Stimulated activated CD8-positive, alpha-beta memory T cell treated with anti-CD3 and anti-CD28 coated beads, Interleukin-15, amount 100 ng/mL, for 24 hours (primary cell): ENCODE data around the gene MAPKBP1.

Experiments
- DNase-seq: peaks from one replicate; pipeline ENCODE4 v3.0.0-alpha.2; 2020; ENCODE audit warnings: low read depth

Gene MAPKBP1

GRCh38 chr15:41809526-41810220 is 35.4 kb downstream of the MAPKBP1 start:
- no peak for DNase-seq

GRCh38 chr15:41810651-41811431 is 36.6 kb downstream of the MAPKBP1 start:
- DNase-seq, result no peak

- DNase-seq, result peak; percentile 34
Measured at GRCh38 chr15:41811432-41812195, 37.3 kb downstream of the MAPKBP1 start.

GRCh38 chr15:41812820-41813375 is 38.6 kb downstream of the MAPKBP1 start:
- DNase-seq, result no peak

GRCh38 chr15:41813426-41813825 is 39.1 kb downstream of the MAPKBP1 start:
- no peak for DNase-seq

GRCh38 chr15:41814534-41814933 is 40.2 kb downstream of the MAPKBP1 start:
- DNase-seq, result no peak

GRCh38 chr15:41816788-41817187 is 42.5 kb downstream of the MAPKBP1 start:
- DNase-seq, result no peak

GRCh38 chr15:41817327-41817726 is 43.0 kb downstream of the MAPKBP1 start:
- DNase-seq, result no peak

GRCh38 chr15:41817781-41818180 is 43.5 kb downstream of the MAPKBP1 start:
- no peak for DNase-seq

GRCh38 chr15:41819455-41820050 is 45.3 kb downstream of the MAPKBP1 start:
- no peak for DNase-seq

GRCh38 chr15:41820791-41821423 is 46.6 kb downstream of the MAPKBP1 start:
- no peak for DNase-seq

- no peak for DNase-seq
Measured at GRCh38 chr15:41821831-41822230, 47.5 kb downstream of the MAPKBP1 start.

GRCh38 chr15:41822471-41822870 is 48.2 kb downstream of the MAPKBP1 start:
- no peak for DNase-seq

GRCh38 chr15:41822957-41823356 is 48.7 kb downstream of the MAPKBP1 start:
- no peak for DNase-seq

- DNase-seq, result no peak
Measured at GRCh38 chr15:41823502-41823901, 49.2 kb downstream of the MAPKBP1 start.

- no peak for DNase-seq
Measured at GRCh38 chr15:41824062-41824745, 49.9 kb downstream of the MAPKBP1 start.

GRCh38 chr15:41825145-41825544 is 50.9 kb downstream of the MAPKBP1 start:
- DNase-seq, result no peak

GRCh38 chr15:41825572-41826535 is 51.6 kb downstream of the MAPKBP1 start:
- DNase-seq, result no peak

- no peak for DNase-seq
Measured at GRCh38 chr15:41827290-41827879, 53.1 kb downstream of the MAPKBP1 start.
